Measurements from ENCODE around the gene COL27A1. TPM values are rescaled to one million over a fixed set of nuclear protein-coding genes. Genes with fewer than 3 reads are reported as not detected.

The COL27A1 gene
- total and polyA plus RNA-seq, 3 donors from 2014 or later, result 9.3 to 68.8 (median 25.7) TPM

DNA sequence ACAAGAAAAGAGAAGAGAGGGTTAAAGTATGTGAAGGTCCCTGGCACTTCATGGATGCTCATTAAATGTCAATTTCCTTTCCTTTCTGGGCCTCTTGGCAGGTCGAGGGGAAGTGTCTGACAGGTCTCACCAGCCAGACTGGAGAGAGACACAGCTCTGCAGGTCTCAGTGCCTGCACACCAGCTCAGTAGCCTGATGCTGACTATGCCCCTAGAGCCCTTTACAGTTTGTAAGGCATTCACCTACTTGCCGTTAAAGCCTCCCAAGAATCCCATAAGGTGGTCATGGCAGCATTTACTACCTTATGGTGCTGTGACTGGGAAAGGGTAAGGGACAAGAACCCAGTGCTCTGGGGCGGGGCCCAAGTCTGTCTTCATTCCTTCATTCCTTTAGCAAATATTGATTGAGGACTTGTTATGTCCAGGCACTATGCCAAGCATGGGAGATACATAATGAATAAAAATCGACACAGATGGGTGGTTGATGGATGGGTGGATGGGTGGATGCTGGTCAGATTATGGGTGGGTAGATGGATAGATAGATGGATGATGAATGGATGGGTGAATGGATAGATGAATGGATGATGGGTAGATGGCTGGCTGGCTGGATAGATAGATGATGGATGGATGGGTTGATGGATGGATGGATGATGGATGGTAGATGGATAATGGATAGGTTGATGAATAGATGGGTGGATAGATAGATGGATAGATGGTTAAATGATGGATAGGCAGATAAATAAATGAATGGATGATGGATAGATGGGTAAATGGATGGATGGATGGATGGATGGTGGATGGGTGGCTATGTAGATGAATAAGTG, 34.9 kb upstream of the COL27A1 start:
- no peaks in the 10 kb centered on the region for H3K27me3 ChIP-seq
- H3K27ac ChIP-seq, result no peak overlapping the region
- intact Hi-C loops (cut with DNase I; ENCODE audit: low total_unique reads), result no loop called here
- H3K36me3 ChIP-seq (ENCODE audit: low read depth, missing control alignments), result no peaks in the 10 kb centered on the region
- no peak overlapping the region for H3K4me3 ChIP-seq
- WGBS, 2 donors, result 72 to 73% methylated on average over 4 of the region's 4 CpGs
- no peak for DNase-seq
- H3K4me1 ChIP-seq, result peaks cover 21% of the 10 kb centered on the region
- H3K9me3 ChIP-seq, result no peaks in the 10 kb centered on the region
- TF ChIP-seq, protein P1, sequence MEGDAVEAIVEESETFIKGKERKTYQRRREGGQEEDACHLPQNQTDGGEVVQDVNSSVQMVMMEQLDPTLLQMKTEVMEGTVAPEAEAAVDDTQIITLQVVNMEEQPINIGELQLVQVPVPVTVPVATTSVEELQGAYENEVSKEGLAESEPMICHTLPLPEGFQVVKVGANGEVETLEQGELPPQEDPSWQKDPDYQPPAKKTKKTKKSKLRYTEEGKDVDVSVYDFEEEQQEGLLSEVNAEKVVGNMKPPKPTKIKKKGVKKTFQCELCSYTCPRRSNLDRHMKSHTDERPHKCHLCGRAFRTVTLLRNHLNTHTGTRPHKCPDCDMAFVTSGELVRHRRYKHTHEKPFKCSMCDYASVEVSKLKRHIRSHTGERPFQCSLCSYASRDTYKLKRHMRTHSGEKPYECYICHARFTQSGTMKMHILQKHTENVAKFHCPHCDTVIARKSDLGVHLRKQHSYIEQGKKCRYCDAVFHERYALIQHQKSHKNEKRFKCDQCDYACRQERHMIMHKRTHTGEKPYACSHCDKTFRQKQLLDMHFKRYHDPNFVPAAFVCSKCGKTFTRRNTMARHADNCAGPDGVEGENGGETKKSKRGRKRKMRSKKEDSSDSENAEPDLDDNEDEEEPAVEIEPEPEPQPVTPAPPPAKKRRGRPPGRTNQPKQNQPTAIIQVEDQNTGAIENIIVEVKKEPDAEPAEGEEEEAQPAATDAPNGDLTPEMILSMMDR (IDR thresholded peaks at IDR 0.05), result no peak
- no peak for TF ChIP-seq POLR2A (IDR thresholded peaks at IDR 0.05)

DNA sequence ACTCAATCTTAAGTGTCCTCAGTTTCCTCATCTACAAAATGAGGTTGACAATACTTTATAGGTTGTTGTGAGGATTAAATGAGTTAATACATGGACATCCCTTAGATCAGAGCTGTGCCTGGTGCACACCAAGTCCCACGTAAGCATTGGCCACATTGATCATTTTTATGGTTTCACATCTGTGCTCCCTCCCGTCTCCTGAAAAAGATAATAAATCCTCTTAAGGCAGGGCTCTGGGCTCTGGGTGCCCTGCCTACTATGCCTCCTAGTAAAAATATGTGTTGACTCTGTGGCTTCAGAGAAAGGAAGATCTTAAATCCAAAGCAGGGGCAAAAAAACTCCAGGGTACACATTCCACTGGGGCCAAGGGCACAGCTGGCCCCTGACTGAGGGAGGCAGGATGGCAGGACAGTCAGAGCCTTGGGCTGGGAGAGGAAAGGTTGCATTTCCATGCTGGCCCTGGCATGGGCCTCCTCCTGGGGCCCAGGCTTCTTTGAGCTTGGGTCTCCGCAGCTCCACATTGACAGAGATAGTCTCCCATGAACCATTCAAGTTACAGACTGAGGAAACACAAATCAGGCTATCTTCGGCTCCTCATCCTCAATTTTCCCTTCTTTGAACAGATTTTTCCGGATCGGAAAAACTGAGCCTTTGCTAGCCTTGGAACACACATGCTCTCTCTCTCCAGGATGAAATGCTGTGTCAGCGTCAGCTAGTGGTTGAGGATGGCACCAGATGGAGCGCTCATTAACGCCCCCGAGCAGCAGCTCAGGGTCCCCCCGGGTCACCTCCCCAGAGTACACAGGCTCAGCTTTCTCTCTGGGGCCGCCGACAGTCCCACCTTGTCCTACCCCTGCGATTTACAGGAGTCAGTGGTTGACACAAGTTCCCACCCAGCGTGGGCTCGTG, 33.9 kb upstream of the COL27A1 start:
- Histone ChIP-seq H3K27me3 (no peaks in the 10 kb centered on the region), H3K4me1 (peaks cover 10% of the 10 kb centered on the region), H3K9me3 (no peaks in the 10 kb centered on the region), H3K4me3 (no peak overlapping the region), H3K27ac (no peak overlapping the region), H3K36me3 (ENCODE audit: low read depth, missing control alignments) (no peaks in the 10 kb centered on the region)
- intact Hi-C loops (cut with DNase I; ENCODE audit: low total_unique reads), result no loop called here
- TF ChIP-seq, protein P1 (IDR thresholded peaks at IDR 0.05), result no peak
- no peak for TF ChIP-seq POLR2A (IDR thresholded peaks at IDR 0.05)
- no peak for DNase-seq
- 69 to 74% methylated on average over 16 of the region's 16 CpGs for WGBS, 2 donors

DNA sequence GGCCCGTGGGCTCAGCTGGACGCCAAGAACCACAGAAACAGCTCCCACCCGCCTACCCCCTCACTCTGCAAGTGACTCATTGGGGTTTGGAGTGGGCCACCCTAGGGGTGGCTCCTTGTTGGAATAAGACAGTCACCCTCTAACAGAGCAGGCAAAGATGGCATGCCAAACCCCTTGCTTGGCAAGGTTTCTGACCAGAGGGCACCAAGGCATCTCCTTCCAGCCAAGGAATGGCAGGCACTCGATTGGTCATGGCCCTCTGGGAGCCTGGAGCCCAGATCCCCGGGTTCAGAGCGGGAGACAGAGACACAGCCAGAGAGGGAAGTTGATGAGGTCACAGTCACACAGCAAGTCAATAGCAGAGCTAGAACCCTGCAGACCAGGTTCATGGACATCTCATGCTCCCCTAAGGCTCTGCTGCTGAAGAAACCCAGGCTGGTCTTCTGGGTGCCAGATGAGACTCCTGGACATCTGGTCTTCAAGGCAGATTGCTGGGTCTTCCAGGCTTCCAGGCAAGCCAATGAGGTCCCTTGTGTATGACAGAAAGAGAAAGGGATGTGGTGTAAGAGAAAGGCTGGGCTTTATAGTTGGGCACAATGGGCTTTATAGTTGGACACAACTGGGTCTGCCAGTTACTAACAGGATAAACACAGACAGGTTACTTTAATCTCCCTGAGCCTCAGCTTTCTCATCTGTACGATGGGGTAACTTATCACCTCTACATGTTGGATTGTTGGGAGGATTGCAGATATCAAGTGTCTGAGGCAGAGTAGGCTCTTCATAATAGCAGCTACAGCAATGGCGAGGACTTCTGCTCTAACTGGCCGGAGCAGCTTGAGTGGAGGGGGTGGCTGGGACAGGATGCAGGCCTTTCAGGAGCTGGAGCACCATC, 33.0 kb upstream of the COL27A1 start:
- Histone ChIP-seq H3K4me3 (no peak overlapping the region), H3K27ac (no peak overlapping the region), H3K9me3 (no peaks in the 10 kb centered on the region), H3K4me1 (peaks cover 10% of the 10 kb centered on the region), H3K36me3 (ENCODE audit: low read depth, missing control alignments) (no peaks in the 10 kb centered on the region), H3K27me3 (no peaks in the 10 kb centered on the region)
- 89 to 93% methylated on average over 4 to 9 of the region's 9 CpGs for WGBS, 2 donors
- DNase-seq, result no peak
- no peak for TF ChIP-seq POLR2A (IDR thresholded peaks at IDR 0.05)
- TF ChIP-seq, protein P1 (IDR thresholded peaks at IDR 0.05), result no peak
- intact Hi-C loops (cut with DNase I; ENCODE audit: low total_unique reads), result no loop called here

DNA sequence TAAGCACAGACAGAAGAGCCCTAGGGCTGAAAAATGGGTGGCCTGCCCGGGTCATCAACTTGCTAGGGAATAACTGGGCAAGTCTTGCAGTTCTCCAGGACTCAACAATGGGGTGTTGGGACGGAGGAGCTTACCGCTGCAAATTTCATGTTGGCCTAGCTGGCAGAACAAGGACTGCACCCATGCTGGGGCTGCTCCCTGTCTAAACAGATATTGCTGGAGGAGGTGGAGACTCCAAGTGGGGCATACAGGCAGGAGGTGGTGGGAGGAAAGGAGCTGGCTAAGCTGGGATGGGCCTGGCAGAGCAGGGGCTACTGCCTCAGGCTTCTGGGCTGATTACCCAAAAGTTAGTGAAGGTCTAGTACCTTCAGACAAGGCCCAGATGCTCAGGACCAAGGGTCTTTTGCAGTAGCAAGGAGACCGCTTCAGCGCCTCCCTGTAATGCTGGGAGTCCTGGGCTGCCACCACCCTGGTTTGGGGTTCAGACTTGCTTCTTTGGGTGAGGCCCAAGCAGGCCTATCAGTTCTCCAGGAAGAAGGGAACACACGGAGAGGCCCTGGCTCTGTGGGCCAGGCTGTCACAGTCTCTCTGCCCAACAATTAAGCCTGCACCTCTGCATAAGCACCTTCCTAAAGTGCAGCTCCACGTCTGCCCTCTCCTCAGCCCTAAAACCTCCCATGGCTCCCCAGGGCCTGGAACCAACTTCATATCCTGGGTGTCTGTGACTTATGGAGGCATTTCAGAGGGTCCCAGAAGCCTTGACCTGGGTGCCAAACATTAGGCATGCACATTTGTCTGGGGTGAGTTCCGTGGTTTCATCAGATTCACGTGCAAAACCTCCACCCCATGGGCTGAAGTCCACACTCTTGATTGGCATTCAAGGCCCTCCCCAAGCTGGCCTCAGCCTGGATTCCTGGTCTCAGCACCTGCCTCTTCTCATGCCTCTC, 32.0 kb upstream of the COL27A1 start:
- Histone ChIP-seq H3K27ac (no peak overlapping the region), H3K4me3 (no peak overlapping the region), H3K36me3 (ENCODE audit: low read depth, missing control alignments) (no peaks in the 10 kb centered on the region), H3K9me3 (no peaks in the 10 kb centered on the region), H3K4me1 (peaks cover 10% of the 10 kb centered on the region), H3K27me3 (no peaks in the 10 kb centered on the region)
- intact Hi-C loops (cut with DNase I; ENCODE audit: low total_unique reads), result no loop called here
- WGBS, 2 donors, result 93 to 97% methylated on average over 7 to 9 of the region's 9 CpGs
- no peak for TF ChIP-seq POLR2A (IDR thresholded peaks at IDR 0.05)
- TF ChIP-seq, protein P1 (IDR thresholded peaks at IDR 0.05), result no peak
- no peak for DNase-seq

All from testis (tissue), 3 donors.